ENCODE results near the gene IQGAP2. TPM values are rescaled to one million over a fixed set of nuclear protein-coding genes. Genes with fewer than 3 reads are reported as not detected.

IQGAP2 gene
- total RNA-seq, 1 experiment from 2014 or later, result not detected

GRCh38 chr5:76691467-76692273, 288.6 kb downstream of the IQGAP2 start:
- 0 out of 2 replicates have a peak overlapping the region, but pooled peaks have one; percentile 3 for H2AFZ ChIP-seq
- H3K36me3 ChIP-seq (ENCODE audit: low read depth), result no peaks in the 10 kb centered on the region
- no peaks in the 10 kb centered on the region for H3K9me3 ChIP-seq (ENCODE audit: insufficient read depth, low read depth)
- POLR2A ChIA-PET (ENCODE audit: unreplicated experiment), result no interaction called here
- no TSS peak for BruUV-seq (replicated peaks)
- no peak for DNase-seq
- H3K4me1 ChIP-seq (replicated peaks; ENCODE audit: insufficient read depth), result peaks cover 33% of the 10 kb centered on the region
- 0 out of 2 replicates have a peak, but pooled peaks cover 3% of the 10 kb centered on the region for H3F3A ChIP-seq (ENCODE audit: insufficient read depth, low read depth)
- H3K9me2 ChIP-seq (ENCODE audit: insufficient read depth), result no peaks in the 10 kb centered on the region
- H3K27ac ChIP-seq, result no peak overlapping the region
- intact Hi-C loops (cut with micrococcal nuclease; ENCODE audit: unreplicated experiment), result no loop called here
- H4K20me1 ChIP-seq (ENCODE audit: insufficient read depth), result no peaks in the 10 kb centered on the region
- H3K4me2 ChIP-seq, result no peak overlapping the region
- H3K79me2 ChIP-seq (ENCODE audit: low read depth), result no peaks in the 10 kb centered on the region
- H3K4me3 ChIP-seq, result no peak overlapping the region
- H3K27me3 ChIP-seq (ENCODE audit: insufficient read depth, low read depth), result no peaks in the 10 kb centered on the region
- CTCF ChIA-PET, result no interaction called here
- TF ChIP-seq EZH2 (IDR thresholded peaks at IDR 0.05; ENCODE audit: low read depth) (no peak), CTCF (conservative IDR thresholded peaks at IDR 0.05) (no peak)

- H3K79me2 ChIP-seq (ENCODE audit: low read depth), result no peaks in the 10 kb centered on the region
- no peaks in the 10 kb centered on the region for H3K9me2 ChIP-seq (ENCODE audit: insufficient read depth)
- peaks cover 33% of the 10 kb centered on the region for H3K4me1 ChIP-seq (replicated peaks; ENCODE audit: insufficient read depth)
- H3K27me3 ChIP-seq (ENCODE audit: insufficient read depth, low read depth), result no peaks in the 10 kb centered on the region
- H3K27ac ChIP-seq, result no peak overlapping the region
- ChIA-PET POLR2A (ENCODE audit: unreplicated experiment) (no interaction called here), CTCF (no interaction called here)
- 0 out of 2 replicates have a peak, but pooled peaks cover 3% of the 10 kb centered on the region for H3F3A ChIP-seq (ENCODE audit: insufficient read depth, low read depth)
- no peaks in the 10 kb centered on the region for H3K9me3 ChIP-seq (ENCODE audit: insufficient read depth, low read depth)
- H4K20me1 ChIP-seq (ENCODE audit: insufficient read depth), result no peaks in the 10 kb centered on the region
- no peak overlapping the region for H2AFZ ChIP-seq
- DNase-seq, result no peak
- TF ChIP-seq CTCF (conservative IDR thresholded peaks at IDR 0.05) (no peak), EZH2 (IDR thresholded peaks at IDR 0.05; ENCODE audit: low read depth) (no peak)
- H3K4me3 ChIP-seq, result no peak overlapping the region
- intact Hi-C loops (cut with micrococcal nuclease; ENCODE audit: unreplicated experiment), result no loop called here
- no TSS peak for BruUV-seq (replicated peaks)
- H3K36me3 ChIP-seq (ENCODE audit: low read depth), result no peaks in the 10 kb centered on the region
- H3K4me2 ChIP-seq, result no peak overlapping the region
Measured at GRCh38 chr5:76692274-76692540, 289.1 kb downstream of the IQGAP2 start.

- TF ChIP-seq CTCF (conservative IDR thresholded peaks at IDR 0.05), result no peak
- H3K9me2 ChIP-seq (ENCODE audit: insufficient read depth), result no peaks in the 10 kb centered on the region
- H3K27ac ChIP-seq, result no peak overlapping the region
- H2AFZ ChIP-seq, result no peak overlapping the region
- no peaks in the 10 kb centered on the region for H3K36me3 ChIP-seq (ENCODE audit: low read depth)
- CTCF ChIA-PET, result no interaction called here
- BruUV-seq (replicated peaks), result no TSS peak
- H3K4me3 ChIP-seq, result no peak overlapping the region
- no peaks in the 10 kb centered on the region for H3K9me3 ChIP-seq (ENCODE audit: insufficient read depth, low read depth)
- no peak for DNase-seq
- H3F3A ChIP-seq (ENCODE audit: insufficient read depth, low read depth), result 0 out of 2 replicates have a peak, but pooled peaks cover 3% of the 10 kb centered on the region
- no peak overlapping the region for H3K4me2 ChIP-seq
- no peaks in the 10 kb centered on the region for H3K79me2 ChIP-seq (ENCODE audit: low read depth)
- H4K20me1 ChIP-seq (ENCODE audit: insufficient read depth), result no peaks in the 10 kb centered on the region
- H3K4me1 ChIP-seq (replicated peaks; ENCODE audit: insufficient read depth), result peaks cover 33% of the 10 kb centered on the region
- intact Hi-C loops (cut with micrococcal nuclease; ENCODE audit: unreplicated experiment), result no loop called here
- no peaks in the 10 kb centered on the region for H3K27me3 ChIP-seq (ENCODE audit: insufficient read depth, low read depth)
- POLR2A ChIA-PET (ENCODE audit: unreplicated experiment), result no interaction called here
Measured at GRCh38 chr5:76692651-76693050, 289.6 kb downstream of the IQGAP2 start.
